Smooth muscle cell (in vitro differentiated cells): ENCODE measurements around the gene AK3. TPM values are rescaled to one million over a fixed set of nuclear protein-coding genes. Genes with fewer than 3 reads are reported as not detected.

Experiments used
- DNase-seq: peaks from one replicate; lab custom pipeline; 2025; ENCODE audit not compliant: unreplicated experiment; lab: John Stamatoyannopoulos, UW
- H2AFZ ChIP-seq: fragments of 200-600 bp; sonication (generic); 2 replicates; pipeline ENCODE4 v1.6.0; 2016; ENCODE audit warnings: antibody characterized with exemption, low read depth, mild to moderate bottlenecking
- H3F3A ChIP-seq: fragments of 200-600 bp; sonication (generic); 2 replicates; pipeline ENCODE4 v1.6.0; 2017; ENCODE audit warnings: antibody characterized with exemption, low read depth
- H3K27ac ChIP-seq: fragments of 200-600 bp; sonication (generic); 2 replicates; pipeline ENCODE4 v1.5.1; 2016; ENCODE audit warnings: low read depth, mild to moderate bottlenecking
- H3K27me3 ChIP-seq: fragments of 200-600 bp; sonication (generic); 2 replicates; pipeline ENCODE4 v1.6.1; 2016; ENCODE audit warnings: low read depth, mild to moderate bottlenecking
- H3K36me3 ChIP-seq: fragments of 200-600 bp; sonication (generic); 2 replicates; pipeline ENCODE4 v1.5.1; 2016; ENCODE audit warnings: low read depth
- H3K4me1 ChIP-seq: fragments of 200-600 bp; sonication (generic); 2 replicates; pipeline ENCODE4 v1.5.1; 2016; ENCODE audit warnings: low read depth
- H3K4me2 ChIP-seq: fragments of 200-600 bp; sonication (generic); 2 replicates; pipeline ENCODE4 v1.6.0; 2016; ENCODE audit warnings: mild to moderate bottlenecking
- H3K4me3 ChIP-seq: fragments of 200-600 bp; sonication (generic); 2 replicates; pipeline ENCODE4 v1.5.1; 2016; ENCODE audit warnings: mild to moderate bottlenecking
- H3K79me2 ChIP-seq: fragments of 200-600 bp; sonication (generic); 2 replicates; pipeline ENCODE4 v1.6.0; 2016; ENCODE audit warnings: low read depth, mild to moderate bottlenecking
- H3K9ac ChIP-seq: fragments of 200-600 bp; sonication (generic); 2 replicates; pipeline ENCODE4 v1.6.0; 2016; ENCODE audit warnings: low read depth
- H3K9me3 ChIP-seq: fragments of 200-600 bp; sonication (generic); replicated peaks from 2 replicates; pipeline ENCODE4 v1.5.1; 2016; ENCODE audit warnings: low read depth
- H4K20me1 ChIP-seq: fragments of 200-600 bp; sonication (generic); 2 replicates; pipeline ENCODE4 v1.6.0; 2016; ENCODE audit warnings: low read depth
- WGBS: methylation state at CpG from one replicate; pipeline ENCODE4 v1.1.7; 2016; ENCODE audit warnings: low lambda C conversion rate; 5-methylcytosine and 5-hydroxymethylcytosine counted together
- polyA plus RNA-seq: library from polyadenylated mRNA; unstranded; fragments of >200 nt; fragmentation: Nextera tagmentation; extraction: Ambion mirVana; gene quantifications from 2 replicates; pipeline ENCODE4 v1.2.1, GENCODE V29; 2016
- total RNA-seq: library from RNA; depleted of rRNA; stranded (reverse); fragments of >200 nt; gene quantifications from 2 replicates; pipeline ENCODE4 v1.2.3, GENCODE V29; 2014
- TF ChIP-seq, protein P1 (sequence below): fragments of 200-600 bp; sonication (generic); IDR thresholded peaks from 2 replicates; pipeline ENCODE4 v1.5.1; 2017; ENCODE audit warnings: borderline replicate concordance, mild to moderate bottlenecking, antibody characterized with exemption; ENCODE audit not compliant: insufficient read depth, poor library complexity, severe bottlenecking

AK3 gene
- total and polyA plus RNA-seq, 2 experiments from 2014 or later: 28.7 to 49.3 TPM

DNA sequence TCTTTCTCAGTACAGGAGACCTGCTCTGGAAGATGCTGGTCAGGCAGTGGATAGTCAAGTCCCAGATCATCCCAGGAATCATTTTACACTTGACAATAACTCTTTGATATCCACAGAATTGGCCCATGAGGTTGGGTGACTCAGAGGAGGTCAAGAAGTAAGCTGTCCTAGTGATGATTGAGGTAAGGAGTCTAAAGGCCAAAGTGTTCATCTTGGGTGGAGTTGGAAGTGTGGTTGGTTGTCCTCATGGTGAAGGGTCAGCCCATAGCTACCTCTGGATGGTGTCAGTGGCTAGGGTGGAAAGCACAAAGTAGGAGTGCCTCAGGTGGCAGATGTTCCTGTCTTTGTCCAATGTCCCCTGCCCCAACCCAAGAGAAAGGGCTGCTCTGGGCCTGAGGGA is 27.7 kb upstream of the AK3 start:
- no peak for DNase-seq
- Histone ChIP-seq H4K20me1 (no peaks in the 10 kb centered on the region), H3K27ac (no peak overlapping the region), H3K27me3 (no peaks in the 10 kb centered on the region), H3K9ac (no peak overlapping the region), H3K4me3 (no peak overlapping the region), H3K4me1 (no peaks in the 10 kb centered on the region), H3K36me3 (no peaks in the 10 kb centered on the region), H3K9me3 (no peaks in the 10 kb centered on the region), H2AFZ (no peak overlapping the region), H3F3A (no peaks in the 10 kb centered on the region), H3K79me2 (no peaks in the 10 kb centered on the region), H3K4me2 (no peak overlapping the region)
- TF ChIP-seq, protein P1, sequence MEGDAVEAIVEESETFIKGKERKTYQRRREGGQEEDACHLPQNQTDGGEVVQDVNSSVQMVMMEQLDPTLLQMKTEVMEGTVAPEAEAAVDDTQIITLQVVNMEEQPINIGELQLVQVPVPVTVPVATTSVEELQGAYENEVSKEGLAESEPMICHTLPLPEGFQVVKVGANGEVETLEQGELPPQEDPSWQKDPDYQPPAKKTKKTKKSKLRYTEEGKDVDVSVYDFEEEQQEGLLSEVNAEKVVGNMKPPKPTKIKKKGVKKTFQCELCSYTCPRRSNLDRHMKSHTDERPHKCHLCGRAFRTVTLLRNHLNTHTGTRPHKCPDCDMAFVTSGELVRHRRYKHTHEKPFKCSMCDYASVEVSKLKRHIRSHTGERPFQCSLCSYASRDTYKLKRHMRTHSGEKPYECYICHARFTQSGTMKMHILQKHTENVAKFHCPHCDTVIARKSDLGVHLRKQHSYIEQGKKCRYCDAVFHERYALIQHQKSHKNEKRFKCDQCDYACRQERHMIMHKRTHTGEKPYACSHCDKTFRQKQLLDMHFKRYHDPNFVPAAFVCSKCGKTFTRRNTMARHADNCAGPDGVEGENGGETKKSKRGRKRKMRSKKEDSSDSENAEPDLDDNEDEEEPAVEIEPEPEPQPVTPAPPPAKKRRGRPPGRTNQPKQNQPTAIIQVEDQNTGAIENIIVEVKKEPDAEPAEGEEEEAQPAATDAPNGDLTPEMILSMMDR: no peak

DNA sequence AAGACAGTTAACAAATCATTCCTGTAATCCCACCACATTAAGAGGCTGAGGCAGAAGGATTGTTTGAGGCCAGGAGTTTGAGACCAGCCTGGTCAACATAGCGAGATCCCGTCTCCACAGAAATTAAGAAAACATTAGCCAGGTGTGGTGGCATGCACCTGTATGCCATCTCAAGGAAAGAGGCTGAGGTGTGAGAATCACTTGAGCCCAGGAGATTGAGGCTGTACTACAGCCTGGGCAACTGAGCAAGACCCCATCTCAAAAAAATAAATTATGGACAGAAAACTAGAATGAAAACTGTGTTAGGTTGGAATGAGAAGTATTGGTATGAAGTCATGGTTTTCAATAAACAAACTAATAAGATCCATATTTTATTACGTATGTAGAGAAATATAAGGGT is 23.0 kb upstream of the AK3 start:
- Histone ChIP-seq H3K27ac (no peak overlapping the region), H3K9ac (no peak overlapping the region), H3K4me3 (no peak overlapping the region), H3K36me3 (no peaks in the 10 kb centered on the region), H3K9me3 (no peaks in the 10 kb centered on the region), H3F3A (no peaks in the 10 kb centered on the region), H3K27me3 (no peaks in the 10 kb centered on the region), H3K79me2 (no peaks in the 10 kb centered on the region), H2AFZ (no peak overlapping the region), H3K4me2 (no peak overlapping the region), H3K4me1 (peaks cover 6% of the 10 kb centered on the region), H4K20me1 (no peaks in the 10 kb centered on the region)
- 67% methylated on average over 3 of the region's 3 CpGs for WGBS
- TF ChIP-seq, protein P1: no peak
- no peak for DNase-seq

- Histone ChIP-seq H2AFZ (peak overlapping the region; percentile 67), H3K9ac (no peak overlapping the region), H3K36me3 (no peaks in the 10 kb centered on the region), H4K20me1 (no peaks in the 10 kb centered on the region), H3K9me3 (no peaks in the 10 kb centered on the region), H3K4me1 (peaks cover 6% of the 10 kb centered on the region), H3K4me2 (peak overlapping the region; percentile 86), H3F3A (no peaks in the 10 kb centered on the region), H3K4me3 (peak overlapping the region; percentile 39), H3K27me3 (no peaks in the 10 kb centered on the region), H3K27ac (peak overlapping the region; percentile 9), H3K79me2 (no peaks in the 10 kb centered on the region)
- 15% methylated on average over 14 of the region's 14 CpGs for WGBS
- TF ChIP-seq, protein P1: no peak
- DNase-seq: no peak
Observed at GRCh38 chr9:4762886-4763541, 22.0 kb upstream of the AK3 start.
